ENCODE data around the gene STN1.
A peak's percentile ranks its signal among the peaks of the same experiment; 100 is the strongest.

The STN1 gene

DNA sequence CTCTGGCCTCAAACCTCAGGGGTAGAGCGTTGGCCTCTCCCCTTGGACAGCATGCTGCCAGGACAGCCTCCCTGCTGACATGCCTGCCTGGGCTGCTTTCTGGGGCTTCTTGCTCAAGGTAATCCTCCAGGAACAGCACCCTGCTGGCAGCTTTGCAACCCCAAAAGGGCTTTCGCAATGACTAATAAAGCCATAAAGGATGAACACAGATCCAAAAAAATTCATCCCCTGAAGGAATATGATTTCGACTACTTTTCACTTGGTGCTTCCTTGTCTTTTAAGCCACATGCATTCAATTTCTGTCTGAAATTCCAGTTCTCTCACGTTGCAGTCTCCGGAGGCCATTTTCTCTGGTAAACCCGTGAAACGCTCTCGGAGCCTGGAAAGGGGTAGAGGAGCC lies 47.5 kb downstream of the STN1 start:
- no peak for DNase-seq (ENCODE audit: low read depth in 2 of 3, low spot score in 1 of 3)

DNA sequence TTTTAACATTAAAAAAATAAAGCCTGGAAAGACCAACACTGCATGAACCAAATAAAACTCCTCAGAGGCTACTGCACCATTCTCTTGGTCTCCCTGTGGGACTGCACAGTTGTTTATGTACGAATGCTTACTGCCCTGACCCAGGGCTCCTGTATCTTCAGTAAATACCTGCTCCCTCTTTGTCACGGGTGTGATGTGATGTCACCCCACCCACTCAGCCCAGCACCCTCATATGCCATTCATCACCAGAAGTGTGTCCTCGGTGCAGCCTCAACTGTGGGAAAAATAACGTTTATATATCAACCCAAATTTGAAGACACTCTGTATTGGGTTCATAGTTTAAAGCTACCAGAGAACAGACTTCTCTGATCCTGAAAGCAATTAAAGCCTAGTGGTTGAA lies 48.6 kb downstream of the STN1 start:
- DNase-seq (ENCODE audit: low read depth in 2 of 3, low spot score in 1 of 3): no peak

DNA sequence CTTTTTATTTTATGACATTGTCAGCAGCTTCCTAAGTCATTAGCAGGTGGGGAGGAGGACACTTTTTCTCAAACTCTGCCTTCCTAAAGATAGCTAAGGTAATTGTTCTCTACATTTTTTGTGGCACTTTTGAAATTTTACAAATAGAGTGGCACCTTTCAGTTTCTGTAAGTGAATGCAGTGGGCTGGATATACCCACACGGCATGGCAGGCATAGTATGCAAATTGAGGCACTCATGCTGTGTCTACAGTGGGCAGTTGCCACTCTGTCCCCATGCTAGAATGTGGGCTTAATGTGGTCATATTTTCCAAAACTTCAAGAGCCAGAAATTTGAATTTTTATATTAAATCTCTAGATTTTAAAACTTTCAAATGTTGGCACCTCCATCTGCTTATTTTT lies 49.8 kb downstream of the STN1 start:
- no peak for DNase-seq (ENCODE audit: low read depth in 2 of 3, low spot score in 1 of 3)

DNA sequence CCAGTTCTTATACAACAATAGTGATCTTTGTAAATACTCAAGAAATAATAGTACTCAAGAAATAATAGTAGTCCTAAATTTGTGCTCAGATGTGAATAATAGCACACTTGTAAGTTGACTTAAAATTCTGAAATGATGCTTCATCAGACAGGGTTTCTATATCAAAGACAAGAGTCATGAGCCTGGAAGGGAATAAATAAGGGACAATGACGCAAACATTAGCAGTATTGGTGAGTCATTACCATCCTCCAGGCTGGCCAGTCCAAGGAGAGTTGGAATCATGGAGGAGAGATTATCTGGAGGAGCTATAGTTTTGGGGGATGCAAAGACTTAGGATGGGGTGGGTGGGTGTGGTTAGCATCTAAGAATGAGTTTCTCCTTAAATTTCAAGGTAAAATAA lies 56.5 kb downstream of the STN1 start:
- DNase-seq (ENCODE audit: low read depth in 2 of 3, low spot score in 1 of 3): no peak

DNA sequence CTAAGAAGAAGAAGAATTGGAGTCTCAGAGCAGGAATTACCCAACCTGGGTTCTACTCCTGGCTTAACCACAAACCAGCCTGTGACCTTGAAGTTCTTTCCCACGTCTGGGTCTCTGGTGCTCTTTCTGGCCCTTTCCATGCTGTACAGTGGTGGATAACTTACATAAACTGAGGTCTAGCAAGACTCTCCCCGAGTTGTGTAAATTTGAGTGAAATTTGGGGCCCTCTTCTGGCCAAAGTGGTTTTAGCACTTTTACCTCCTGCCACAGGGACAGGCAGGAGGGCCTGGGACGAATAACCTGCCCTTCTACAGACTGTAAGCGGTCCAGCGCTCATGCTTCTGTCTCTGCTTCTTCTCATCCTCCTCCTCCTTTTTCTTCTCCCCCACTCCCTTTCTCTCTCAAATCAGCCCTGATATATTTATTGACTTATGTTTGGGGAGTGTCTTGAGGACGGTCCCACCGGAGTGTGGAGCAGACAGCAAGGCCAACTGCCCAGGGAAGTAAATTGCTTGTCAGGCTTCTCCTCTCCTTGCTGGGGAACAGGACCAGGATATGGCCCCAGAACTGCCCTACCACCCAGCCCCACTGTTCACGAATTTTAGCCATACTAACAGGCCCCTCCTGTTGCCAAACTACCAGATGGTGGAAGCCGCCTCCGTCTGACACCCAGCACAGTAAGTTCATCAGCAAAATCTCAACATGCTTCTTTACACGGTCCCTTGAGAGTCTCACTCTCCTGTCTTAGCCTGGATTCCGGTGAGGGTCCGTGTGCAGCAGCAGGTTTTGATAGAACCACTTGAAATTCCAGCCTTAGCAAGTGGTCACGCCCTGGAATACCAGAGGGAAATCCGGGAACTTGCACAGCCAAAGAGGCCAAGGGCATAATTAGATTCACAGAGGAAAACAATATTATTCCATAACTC lies 58.6 kb downstream of the STN1 start:
- DNase-seq (ENCODE audit: low read depth in 2 of 3, low spot score in 1 of 3): peak; percentile 26 to 66 (median 39)

DNA sequence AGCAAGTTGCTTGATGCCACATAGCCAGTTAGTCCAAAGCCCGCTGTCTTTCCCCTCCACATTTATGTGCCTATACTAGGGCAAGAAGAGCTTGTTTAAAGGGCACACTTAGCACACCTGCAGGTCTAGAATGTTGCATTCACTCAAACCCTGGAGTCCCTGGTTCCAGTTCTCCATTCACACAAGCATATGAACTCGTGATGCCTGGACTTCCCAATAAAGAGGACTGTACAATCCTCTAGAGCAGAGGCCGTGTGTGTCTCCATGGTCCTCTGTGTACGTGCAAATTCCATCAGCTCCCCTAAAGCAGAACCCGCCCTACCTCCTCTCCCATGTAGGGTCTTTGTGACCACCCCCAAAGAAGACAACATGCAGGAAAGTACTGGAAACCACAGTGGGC lies 59.6 kb downstream of the STN1 start:
- DNase-seq (ENCODE audit: low read depth in 2 of 3, low spot score in 1 of 3): no peak

DNA sequence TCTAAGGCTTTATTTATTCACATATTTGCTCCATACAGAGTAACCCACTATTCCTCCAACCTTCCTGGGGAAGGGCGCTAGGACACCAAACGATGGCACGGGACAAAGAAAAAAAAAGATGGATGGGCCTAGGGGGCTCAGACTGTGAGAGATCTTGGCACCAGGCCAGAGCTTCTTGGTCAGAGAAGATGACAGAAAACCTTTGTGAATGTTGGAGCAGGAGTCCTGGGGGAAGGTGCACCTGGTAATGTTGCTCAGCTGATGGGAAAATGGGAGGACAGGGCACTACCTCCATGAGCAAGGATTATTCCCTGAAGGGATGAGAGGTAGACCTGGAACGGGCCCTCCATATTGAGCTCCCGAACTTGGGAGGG lies 61.2 kb downstream of the STN1 start:
- no peak for DNase-seq (ENCODE audit: low read depth in 2 of 3, low spot score in 1 of 3)

DNA sequence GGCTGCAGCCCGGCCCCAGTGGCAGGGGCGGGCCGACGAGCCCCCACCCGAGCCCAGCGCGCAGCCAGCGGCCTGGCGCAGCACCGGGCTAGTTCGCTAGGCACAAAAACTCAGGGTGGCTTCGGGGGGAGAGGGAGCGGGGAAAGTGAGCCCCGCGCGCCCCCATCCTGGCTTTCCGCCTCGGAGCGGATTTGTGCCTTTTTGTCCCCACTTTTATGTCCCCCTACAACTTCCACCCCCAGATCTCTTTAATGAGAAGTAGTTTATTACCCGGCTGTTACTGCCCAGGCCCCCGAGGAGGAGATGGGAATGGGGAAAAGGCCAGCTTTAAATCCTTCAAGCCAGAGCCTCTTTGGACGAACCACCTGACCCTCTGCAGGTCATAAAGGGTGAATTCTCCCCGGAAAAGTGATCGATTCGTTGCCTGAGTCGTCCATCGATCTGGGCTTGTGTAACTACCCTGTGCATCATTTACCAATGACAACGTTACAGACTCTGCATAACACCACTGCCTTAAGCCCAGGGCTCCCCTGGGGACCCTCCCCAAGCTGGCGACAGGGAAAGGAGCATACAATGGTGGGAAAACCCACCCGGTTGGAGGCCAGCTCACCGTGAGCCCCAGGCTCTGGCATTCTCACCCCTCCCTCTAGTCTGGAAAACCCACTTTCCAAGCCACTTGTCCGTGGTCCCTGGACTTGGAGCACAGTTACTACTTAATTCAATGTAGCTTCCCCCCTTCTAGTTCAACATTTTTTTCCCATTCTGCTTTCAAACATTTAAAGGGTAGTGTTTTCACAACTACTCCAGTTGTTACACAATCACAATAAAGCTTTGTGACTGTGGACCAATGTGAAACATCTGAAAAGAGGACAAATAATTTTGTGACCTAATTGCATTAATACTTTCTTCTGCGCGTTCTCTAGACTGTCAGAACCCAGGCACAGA lies 61.9 kb downstream of the STN1 start:
- no peak for DNase-seq (ENCODE audit: low read depth in 2 of 3, low spot score in 1 of 3)

DNA sequence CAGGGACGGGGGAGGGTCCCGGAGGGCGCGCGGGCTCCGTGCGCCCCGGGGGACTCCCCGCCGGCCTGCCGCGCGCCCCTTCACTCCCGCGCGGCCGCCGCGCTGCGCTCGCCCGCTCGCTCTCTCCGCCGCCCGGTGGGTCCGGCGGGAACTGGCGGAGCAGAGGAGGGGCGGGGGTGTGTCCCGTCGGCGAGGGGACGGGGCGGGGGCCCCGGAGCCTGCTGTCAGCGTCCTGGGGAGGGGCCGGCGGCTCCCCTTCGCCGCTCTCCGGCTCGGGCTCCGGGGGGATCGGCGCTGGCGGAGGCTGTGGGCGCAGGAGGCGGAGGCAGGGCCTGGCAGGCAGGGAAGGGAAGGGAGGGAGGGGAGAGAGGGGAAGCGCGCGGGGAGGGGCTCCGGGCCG lies 62.6 kb downstream of the STN1 start, which contains the start of gene SH3PXD2A:
SH3PXD2A (minus strand) TSS at position 153 of the 400 bp plus-strand sequence. CDS start 310 bp downstream, outside the sequence.
- no peak for DNase-seq (ENCODE audit: low read depth in 2 of 3, low spot score in 1 of 3)

DNA sequence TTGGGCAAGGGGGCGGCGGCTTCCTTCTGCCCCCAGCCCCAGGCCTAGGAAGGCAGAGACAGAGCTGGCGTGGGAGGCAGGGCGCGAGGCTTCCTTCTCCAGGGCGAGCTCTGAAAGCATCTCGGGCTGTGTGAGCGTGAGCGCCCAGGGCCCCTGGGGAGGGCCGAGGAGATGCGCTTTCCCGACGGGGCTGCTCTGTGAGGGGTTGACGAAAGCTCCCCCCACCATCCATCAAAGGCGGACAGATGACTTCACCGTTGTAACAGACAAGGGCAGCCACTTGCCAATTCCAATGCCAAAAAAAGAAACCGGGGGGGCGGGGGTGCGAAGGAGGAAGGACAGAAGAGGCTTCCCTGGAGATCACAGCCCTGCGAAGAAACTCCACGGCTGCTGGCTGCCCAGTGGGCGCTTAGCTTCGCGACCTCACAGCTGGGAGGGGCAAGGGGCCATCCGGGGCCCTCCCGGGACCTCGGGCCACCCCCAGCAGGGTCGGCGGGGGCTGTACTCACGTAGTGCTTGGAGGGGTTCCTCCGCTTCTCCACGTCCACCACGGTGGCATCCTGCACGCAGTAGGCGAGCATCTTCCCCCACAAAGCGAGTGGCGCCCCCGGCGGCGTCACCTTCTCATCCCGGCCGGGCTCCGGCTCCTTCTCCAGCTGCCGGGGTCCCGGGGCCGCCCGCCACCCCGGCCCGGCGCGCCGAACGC lies 63.1 kb downstream of the STN1 start:
- no peak for DNase-seq (ENCODE audit: low read depth in 2 of 3, low spot score in 1 of 3)

DNA sequence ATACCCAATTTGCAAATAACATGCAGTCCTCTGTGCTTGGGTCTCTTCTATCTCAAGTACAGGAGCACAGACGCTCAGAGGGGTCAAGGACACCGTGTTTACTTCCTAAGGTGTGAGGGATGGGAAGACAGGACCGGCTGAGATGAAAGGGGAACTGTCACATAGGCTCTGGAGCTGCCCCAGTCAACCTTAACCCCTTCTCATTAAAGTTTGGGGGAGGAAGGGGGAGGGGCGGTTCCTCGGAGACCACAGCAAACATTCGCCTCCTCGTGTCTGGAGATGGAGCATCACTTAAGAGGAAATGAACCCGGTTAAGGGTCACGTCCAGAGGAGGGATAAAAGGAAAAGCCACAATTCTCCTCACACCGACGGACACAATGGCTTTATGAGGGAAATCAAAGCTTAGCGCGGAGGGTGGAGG lies 63.7 kb downstream of the STN1 start:
- DNase-seq (ENCODE audit: low read depth in 2 of 3, low spot score in 1 of 3): no peak

DNA sequence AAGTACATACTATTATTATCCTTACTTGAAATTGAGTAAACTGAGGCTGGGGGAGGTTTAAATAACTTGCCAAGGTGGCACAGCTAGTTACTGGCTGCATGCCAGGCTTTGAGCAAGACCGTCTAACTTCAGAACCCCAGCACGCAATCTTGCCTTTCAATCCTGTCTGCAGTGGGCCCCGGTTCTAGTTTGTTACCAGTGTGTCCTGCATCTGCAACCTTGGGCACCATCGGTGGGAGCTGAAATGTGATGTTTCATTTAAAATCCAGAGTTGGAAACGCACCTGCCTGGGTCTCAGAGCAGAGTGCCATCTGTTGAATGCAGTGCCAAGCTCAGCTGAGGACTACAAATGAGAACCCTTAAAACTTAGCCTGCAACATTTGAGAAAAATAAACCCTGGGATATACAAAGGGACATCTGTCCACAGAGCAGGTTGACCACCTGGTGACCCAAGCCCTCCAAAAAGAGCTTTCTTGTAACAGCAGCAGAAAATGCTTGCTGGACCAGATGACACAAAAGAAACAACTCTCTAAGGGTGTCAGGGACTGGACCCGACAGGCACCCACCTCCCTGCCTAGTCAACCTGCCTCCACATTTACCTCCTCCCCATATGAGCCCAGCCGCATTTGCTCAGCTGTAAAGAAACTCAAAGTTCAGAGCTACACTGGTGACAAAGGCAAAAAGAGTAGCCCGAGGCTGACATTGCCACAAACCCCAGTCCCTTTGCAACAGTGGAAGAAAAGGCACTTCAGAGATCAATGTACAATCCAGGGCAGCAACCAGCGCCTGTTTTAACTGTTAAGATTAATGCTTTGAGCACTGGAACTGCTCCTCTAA lies 64.3 kb downstream of the STN1 start:
- DNase-seq (ENCODE audit: low read depth in 2 of 3, low spot score in 1 of 3): no peak

DNA sequence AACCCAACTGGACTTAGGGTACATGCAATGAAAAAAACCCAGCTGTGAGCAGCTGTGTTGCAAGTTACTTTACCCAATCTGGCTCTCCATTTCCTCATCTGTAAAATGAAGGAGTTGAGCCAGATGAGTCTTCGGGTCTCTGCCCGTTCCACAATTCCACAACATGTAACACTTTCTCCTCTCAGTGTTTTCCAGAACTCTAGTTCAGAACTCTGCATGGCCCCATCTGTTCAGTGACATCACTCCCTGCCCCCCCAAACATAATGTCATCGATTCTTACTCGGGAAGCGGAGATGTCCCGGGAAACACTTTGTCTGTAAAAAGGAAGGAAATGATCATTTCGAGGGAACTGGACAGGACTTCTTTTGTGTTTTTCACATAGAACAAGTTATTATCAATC lies 65.1 kb downstream of the STN1 start:
- no peak for DNase-seq (ENCODE audit: low read depth in 2 of 3, low spot score in 1 of 3)

DNA sequence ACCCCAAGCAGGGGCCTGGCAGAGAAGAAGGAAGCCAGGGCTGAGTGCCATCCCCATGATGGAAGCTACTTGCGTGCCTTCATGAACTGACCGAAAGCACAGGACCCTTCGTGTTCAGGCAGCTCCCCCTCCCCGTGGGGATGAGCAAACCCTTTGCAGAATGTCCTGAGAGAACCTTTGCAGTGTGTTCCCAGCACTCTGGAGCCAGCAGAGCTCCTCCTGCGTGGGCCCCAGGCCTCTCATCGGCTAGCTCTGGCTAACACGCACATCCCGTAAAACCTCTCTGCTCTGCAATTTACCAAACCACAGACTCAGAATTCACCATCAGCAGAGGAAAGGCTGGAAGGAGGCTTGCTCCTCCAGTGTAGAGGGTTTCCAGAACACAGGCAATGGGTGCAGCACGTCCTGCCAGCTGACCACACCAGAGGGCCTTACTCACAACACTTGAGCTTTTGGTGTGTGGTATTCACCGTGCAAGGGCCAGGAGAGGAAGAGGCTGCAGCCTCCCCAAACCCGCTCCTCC lies 65.7 kb downstream of the STN1 start:
- no peak for DNase-seq (ENCODE audit: low read depth in 2 of 3, low spot score in 1 of 3)

DNA sequence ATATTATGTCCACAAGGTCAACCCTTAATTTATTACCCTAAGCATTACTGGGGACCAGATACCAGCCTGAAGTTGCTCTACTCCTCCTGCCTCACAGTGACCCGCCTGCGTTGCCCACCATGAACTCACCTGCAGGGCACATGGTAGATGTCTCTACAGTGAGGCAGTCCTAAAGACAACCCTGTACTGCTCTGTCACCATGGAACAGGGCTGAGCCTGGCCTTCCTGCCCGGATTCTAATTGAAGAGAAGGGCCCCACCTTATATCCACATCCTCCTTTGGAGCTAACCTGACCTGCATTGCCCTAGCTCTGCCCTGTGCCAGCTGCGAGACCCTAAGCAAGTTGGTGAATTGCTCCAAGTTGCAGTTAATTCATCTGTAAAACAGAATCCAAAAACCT lies 66.7 kb downstream of the STN1 start:
- DNase-seq (ENCODE audit: low read depth in 2 of 3, low spot score in 1 of 3): no peak

DNA sequence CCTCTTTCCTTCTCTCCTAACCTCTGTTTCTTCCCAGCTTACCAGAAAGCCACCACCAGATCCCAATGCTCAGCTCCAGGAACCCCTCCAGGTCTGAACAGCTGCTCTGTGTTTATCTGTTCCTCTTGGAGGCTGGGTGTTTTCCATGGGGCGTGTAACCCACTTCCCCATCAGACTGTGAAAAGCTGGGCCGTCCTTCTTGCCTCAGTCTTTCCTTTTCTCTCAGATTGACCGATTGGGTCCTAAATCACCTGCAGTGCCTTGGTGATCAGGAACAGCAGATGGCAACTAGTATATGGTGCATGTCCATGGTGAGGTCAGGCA lies 67.5 kb downstream of the STN1 start:
- DNase-seq (ENCODE audit: low read depth in 2 of 3, low spot score in 1 of 3): no peak

DNA sequence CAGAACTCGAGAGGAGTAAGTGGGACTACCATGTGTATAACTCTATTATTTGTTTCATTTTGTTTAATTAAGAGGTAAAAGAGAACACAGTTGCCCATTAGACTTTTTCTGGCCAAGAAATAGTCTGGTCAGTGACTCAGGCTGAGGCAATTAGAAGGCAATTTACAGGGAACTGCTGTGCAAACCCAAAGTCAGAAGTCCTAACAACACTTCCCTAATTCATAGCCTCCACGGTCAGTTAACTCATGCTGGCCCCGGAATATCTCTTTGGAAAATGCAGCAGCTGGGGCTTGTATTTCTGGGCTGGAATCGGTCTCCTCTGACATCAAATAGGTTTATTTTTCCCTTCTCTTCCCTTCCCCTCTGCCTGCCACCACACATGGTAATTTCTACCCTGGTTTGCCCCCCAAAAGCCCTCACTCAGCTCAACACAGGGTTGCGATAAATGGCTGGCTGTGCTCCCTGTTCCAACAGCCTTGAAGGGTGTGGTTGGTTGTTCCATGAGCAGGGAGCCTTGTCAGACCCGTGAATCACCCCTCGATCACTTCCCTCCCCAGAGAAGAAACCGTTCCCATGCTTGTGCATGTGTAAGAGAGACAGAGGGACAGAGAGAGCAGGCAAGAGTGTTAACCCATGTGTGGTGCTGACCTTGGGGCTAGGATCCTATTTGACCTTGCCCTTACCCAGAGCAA lies 68.0 kb downstream of the STN1 start:
- no peak for DNase-seq (ENCODE audit: low read depth in 2 of 3, low spot score in 1 of 3)

DNA sequence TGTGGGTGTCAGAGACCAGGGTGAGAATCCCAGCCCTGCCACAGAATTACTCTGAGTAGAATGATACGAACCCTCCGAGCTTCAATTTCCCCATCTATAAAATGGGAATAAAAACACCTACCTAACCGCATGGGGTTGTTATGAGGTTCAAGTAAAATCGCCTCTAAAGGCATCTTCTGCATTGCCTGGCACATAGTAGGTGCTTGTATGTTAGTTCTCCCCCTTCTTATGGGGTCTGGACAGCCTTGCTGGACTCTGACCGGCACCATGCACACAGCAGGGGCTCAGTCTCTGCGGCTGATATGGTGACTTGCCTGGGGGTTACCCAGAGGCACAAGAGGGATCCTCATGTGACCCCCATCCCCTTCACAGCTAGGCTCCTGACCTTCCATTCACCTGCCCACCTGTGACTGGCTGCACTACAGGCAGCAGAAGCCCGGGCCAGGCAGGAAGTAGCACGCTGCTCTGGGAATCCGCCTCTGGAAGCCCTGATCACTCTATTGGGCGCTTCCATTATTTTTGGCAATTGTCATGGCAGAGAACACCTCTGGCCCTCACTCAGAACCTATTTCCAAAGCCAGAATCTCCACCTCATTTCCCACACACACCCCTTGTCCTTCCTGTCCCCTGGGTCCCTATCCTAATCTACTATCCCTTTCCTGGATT lies 68.6 kb downstream of the STN1 start:
- DNase-seq (ENCODE audit: low read depth in 2 of 3, low spot score in 1 of 3): no peak

DNA sequence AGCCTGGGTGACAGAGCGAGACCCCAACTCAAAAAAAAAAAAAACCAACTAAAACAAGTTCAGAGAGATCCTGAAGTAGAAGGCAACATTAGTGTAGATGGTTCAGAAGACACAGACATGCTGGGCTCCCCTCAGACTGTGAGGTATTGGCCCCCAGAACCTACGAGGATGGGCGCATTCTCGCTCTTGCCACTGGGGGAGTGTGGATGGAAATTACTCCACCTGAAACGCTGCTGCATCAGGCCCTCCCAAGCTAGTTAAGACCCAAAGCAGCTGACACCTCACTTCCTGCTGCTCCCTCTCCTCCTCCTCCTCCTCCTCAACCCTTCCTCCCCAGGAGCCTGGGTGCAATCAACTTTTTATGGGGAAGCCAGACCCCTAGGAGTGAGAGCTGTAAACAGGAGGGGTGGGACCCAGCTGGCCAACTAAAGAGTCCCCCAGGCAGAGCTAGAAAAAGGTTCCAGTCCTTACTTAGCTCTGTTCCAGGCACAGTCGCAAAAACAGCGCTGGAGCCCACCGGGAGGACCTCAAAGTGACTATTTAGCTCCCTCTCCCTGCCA lies 70.0 kb downstream of the STN1 start:
- peak in 2 of 3 donors; percentile 8 to 19 for DNase-seq (ENCODE audit: low read depth in 2 of 3, low spot score in 1 of 3)

All from stimulated activated CD4-positive, alpha-beta T cell treated with anti-CD3 and anti-CD28 coated beads, Interleukin-12 subunit alpha, Interleukin-12 subunit beta, amount 100 ng/mL, for 48 hours (primary cell).